Measurements from ENCODE around the gene SLC22A16.

DNA sequence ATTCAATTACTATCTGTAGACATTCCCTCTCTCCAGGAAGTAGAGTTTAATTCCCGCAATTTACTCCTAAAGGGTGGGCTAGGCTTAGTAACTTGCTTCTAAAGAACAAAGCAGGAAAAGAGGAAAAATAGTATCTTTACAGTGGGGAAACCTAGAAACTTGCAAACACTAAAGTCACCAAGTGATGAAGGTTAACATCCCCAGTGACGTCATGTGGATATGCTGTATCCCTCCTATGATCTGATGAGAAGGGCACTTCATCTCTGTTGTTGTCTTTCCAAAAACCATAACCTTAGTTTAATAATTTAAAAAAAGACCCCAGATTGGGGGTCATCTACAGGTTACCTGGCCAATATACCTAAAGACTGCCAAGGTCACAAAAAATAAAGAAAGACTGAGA is 17.3 kb downstream of the SLC22A16 start:
- TF ChIP-seq CTCF (IDR thresholded peaks at IDR 0.05 in 4 of 5, conservative IDR thresholded peaks at IDR 0.05 in 1 of 5): no peak
- no peak for TF ChIP-seq POLR2A (IDR thresholded peaks at IDR 0.05)

Data from gastrocnemius medialis (tissue), 4 donors.